GM19455 (cell line): ENCODE measurements around the gene TRMT44.
"Not testable (repeated sequence)": the region's sequence is repeated elsewhere in the genome, so short reads cannot be mapped to it uniquely, and the experiment has no call there.

Source experiments
- ATAC-seq: cut with Tn5 transposase; IDR thresholded peaks from one replicate; pipeline ENCODE4 v1.9.1; 2021; ENCODE audit not compliant: unreplicated experiment

The TRMT44 gene

DNA sequence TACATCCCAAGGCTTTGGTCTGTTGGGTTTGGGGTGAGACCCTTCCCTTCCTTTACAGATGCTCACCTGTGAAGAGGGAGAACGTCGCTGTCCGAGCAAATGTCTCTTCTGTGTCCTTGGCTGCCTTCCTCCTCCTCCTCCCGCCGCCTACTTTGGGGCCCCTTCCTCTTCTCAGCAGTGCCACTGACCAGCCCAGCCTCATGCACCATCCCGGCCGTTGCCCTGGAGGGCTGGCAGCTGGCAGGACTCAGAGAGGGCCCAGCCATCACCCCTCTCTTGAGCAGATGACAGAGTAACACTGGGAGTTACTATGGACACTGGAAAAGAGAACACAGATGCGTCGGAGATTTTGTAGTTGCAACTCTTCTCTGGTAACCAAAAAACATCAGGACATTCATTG lies 68.2 kb downstream of the TRMT44 start:
- ATAC-seq = no peak

DNA sequence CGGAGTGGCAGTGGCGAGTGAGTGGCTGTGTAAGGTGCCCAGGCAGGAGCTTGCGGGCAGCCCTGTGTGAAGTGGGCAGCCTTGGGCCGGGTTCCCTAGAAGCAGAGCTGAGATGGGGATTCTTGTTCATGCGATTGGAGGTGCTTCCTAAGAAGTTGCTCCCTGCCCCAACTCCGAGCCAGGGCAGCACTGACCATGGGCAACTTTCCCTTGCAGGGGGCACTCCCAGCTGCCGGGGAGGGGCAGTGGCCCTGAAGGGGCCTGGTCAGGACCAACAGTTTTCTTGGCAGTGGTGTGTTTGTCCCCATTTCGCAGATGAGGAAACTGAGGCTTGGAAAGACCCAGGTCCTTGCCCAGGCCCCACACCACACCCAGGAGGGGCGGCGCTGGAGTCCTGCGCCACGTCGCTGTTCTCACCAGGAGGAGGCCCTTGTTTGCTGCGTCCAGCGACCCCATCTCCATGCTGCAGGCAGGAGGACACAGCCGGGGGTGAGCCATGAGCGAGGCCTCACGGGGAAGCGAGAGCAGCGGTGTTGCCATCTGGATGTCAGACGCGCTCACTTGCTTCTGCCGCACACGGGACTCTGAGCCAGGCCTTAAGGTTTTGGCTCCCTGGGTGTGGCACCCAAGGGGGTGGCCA lies 68.9 kb downstream of the TRMT44 start:
- ATAC-seq = no peak

DNA sequence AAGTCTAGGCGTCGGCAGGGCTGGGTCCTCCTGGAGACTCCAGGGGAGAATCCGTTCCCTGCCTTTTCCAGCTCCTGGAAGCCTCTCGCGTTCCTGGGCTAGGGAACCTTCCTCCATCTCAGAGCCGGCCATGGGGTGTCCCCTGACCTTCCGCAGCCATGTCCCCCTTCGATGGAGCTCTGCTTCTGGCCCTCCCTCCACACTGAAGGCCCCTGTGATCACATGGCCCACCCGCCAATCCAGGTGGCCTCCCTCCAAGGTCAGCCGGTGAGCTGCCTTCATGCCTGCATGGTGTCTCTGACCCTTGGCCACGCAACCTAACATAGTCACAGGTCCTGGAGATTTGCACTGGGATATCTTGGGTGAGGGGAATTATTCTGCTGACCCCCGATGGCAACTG lies 69.6 kb downstream of the TRMT44 start:
- ATAC-seq = no peak

DNA sequence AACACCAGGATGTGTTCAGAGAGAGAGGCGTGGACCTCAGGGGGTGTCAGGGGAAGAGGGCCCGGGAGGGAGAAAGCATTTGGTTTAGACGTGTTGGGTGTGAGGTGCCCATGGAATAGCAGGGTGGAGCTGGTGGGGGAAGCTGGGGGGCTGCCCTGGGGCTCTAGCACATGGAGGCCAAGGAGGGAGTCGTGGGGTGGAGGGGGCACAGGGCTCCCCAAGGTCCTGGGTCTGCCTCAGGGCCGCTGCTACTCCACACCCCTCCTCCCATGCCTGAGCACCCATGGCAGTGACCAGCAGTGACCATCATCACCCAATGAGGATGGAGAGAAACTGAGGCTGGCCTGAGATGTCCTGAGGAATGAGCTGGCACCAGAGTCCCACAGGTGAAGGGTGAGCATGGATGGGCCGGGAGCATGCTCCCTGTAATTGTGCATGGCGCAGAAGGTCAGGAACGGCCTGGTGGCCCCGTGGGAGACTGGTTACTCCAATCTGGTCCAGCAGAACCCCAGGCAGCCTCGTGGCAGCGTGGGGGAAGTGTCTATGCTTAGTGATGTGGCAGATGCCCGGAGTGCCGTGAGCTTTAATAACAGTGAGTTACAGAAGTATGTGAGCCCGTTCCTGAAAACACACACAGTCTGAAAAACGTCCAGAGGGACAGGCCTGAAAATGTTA lies 70.2 kb downstream of the TRMT44 start:
- no peak for ATAC-seq

DNA sequence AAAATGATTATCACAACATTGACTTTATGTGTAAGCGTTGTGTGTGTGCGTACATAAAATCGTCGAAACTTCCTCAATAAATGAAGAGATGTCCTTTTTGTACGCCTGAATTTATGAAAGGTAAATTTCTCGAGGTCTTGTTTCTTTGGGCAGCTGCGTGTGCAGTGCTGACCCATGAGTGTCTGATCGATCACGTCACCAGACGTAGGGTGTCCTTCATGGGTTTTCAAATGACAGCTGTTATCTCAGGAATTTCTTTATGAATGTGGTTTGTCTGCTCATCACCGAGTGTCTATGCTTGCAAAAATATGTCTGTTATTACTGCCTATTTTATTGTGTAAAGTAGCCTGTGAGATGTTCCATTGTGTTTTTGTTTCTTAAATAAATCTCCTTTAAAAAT lies 71.9 kb downstream of the TRMT44 start:
- ATAC-seq = no peak

DNA sequence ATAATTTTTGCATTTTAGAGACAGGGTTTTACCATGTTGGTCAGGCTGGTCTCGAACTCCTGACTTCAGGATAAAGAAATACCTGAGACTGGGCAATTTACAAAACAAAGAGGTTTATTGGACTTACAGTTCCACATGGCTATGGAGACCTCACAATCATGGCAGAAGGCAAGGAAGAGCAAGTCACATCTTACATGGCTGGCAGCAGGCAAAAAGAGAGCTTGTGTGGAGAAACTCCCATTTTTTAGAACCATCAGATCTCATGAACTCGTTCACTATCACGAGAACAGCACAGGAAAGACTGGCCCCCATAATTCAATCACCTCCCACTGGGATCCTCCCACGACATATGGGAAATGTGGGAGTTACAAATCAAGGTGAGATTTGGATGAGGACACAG lies 72.5 kb downstream of the TRMT44 start:
- ATAC-seq = not testable (repeated sequence)

DNA sequence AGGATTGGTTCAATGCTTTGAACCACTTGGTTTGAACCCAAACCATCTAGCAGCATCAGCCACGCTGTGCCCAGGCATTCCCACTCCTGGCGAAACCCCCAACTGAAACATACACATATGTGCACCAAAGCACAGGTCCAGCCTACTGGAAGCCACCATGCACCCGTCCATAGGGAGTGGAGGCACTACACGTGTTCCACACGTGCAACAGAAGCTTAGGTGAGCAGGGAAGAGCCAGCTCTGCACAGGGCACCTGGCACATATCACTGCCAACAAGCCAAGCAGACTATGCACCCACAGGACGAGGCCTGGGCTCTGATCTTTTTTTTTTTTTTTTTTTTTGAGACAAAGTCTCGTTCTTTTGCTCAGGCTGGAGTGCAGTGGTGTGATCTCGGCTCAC lies 73.4 kb downstream of the TRMT44 start:
- no peak for ATAC-seq

DNA sequence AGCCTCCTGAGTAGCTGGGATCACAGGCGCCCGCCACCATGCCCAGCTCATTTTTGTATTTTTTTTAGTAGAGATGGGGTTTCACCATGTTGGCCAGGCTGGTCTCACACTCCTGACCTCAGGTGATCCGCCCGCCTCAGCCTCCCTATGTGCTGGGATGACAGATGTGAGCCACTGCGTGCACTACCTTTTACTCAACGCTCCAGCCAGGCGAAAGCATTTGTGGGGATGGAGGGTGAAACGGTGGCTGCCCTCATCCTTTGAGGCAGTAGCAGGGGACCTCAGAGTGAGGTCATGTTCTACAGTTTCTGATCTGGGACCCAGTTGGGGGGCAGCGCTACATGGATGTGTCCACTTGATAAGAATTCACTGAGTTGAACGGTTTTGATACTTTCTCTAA lies 73.8 kb downstream of the TRMT44 start:
- ATAC-seq = no peak

DNA sequence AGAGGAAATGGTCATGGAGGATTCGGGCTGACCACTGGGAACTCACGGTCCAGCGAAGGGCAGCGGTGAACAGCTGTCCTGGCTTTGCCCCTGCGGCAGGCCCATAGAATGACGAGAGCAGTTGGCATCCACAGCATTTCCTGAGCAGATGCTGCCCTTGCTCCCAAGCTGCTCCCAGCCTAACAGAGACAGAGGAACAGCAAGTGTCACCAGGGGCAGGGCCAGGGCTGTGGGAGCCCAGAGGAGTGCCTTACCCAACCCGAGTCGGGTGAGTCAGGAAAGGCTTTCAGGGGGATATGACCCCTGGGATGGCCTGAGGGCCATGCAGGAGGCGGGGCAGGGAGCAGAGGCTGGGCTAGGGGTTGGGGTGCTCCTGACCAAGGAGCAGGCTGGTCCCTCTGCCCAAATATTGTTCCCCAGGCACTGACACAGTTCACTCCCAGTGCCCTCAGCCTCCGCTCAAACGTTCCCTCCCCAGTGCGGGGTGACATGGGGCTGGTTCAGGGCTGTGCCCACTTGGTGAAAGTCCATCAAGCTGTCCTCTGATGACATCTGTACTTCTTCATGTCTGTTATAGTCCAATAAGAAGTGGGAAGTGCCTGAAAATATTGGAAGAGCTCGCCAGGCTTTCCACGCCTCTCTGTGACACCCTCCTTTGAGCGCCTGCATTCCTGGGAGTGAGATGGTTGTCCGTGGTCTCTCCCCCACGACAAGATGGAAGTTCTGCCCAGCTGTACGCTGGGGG lies 74.9 kb downstream of the TRMT44 start:
- no peak for ATAC-seq

DNA sequence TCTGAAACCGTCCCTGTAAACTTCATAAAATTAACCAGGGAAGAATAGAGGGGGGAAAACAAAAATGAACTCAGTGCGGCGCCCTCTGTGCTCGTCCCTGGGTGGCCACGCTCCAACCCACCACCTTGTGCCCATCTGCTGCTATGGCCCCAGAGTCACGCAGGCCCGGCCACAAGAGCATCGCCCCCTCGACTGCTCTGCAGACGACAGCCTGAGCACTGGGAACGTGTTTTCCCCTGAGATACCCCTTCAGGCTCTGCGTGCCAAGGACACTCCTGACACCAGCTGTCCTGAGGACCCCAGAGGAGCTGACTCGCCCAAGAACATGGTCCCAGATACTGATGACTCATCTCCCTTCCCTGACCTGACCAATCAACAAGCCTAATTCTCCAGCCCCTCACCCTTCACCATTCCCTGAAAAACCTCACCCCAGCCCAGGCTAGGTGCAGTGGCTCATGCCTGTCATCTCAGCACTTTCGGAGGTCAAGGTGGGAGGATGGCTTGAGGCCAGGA lies 75.5 kb downstream of the TRMT44 start:
- ATAC-seq = no peak

DNA sequence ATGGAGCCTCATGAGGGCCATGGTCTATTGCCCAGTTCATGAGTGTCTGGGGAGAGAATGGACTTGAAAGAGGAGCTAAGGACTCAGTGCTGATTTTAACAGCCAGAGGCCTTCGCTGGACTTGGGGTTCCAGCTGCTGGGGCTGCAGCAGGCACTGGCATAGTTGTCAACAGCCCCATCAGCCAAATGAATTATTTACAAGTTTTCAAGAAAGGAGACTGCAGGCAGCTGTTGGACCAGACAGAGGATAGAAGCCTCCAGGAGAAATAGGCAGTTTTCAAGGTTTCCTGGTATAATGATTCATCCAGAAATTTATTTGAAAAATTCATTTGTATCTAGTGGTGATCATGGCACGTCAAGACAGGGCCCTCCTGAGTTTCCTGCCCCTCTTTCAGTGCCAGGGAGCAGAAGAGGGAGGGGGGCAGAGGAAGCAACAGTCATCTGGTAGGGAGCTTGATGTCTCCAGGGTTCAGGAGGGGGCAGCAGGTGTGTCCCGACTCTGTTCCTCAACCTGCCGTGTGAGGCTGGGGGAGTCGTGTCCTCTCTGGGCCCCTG lies 76.5 kb downstream of the TRMT44 start:
- ATAC-seq = no peak

DNA sequence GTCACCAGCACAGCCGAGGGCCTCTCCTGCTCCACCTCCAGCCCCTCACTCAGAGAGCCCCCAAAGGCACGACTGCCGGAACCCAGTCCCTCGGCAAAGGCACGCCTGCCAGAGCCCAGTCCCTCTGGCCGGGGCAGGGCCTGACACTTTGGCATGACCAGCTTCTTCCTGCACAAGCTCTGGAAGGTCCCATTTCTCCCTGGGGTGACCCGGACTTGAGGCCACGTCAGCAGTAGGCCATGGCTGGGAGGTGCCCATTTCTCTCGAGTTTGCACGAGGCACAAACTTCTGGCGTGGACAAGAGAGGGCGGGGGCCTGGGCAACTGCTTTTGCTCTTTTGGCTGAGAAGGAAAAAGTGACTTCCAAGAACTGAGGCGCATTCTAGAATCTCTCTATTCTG lies 77.4 kb downstream of the TRMT44 start:
- ATAC-seq = no peak

DNA sequence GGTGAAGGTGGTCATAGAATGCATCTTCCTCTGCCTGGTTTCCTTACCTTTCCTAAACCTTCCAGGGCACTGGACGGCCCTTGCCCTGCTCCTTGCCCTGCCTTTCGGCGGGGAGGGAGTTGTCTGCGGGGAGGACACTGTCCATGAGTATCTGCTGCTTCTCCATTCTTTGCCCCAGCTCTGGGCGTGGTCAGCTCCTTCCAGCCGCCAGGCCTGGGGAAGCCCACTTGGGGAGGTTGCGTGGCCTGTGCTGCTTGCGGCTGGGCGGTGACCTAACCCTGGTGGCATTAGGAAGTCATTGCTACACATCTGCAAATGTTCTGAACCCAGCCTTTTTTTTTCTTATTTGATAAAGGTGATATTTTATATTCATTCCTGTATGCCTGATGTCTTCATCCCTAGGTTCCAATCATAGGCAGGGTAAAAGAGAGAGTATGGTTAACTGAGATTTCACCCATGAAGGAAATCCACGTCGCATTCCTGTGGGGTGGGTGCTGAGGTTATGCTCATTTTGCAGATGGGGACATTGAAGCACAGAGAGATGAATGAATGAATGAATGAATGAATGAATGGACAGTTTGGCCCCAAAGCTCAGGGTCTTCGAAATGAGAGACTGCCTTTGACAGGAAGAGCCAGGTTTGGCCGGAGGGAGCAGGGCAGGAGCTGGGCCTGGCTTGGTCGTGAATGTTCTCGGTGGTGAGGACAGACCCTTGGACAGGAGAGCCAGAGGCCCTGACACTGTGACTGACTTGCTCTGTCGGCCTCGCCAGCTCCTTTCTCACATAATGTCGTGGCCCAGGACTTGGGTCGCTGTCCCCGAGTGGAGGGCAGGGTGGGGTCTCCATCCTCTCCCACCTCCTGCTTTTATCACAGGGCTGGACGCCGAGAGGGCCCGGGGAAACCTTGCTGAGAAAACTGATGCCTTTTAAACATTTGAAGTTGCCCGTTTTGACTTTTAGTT lies 81.9 kb downstream of the TRMT44 start:
- no peak for ATAC-seq

DNA sequence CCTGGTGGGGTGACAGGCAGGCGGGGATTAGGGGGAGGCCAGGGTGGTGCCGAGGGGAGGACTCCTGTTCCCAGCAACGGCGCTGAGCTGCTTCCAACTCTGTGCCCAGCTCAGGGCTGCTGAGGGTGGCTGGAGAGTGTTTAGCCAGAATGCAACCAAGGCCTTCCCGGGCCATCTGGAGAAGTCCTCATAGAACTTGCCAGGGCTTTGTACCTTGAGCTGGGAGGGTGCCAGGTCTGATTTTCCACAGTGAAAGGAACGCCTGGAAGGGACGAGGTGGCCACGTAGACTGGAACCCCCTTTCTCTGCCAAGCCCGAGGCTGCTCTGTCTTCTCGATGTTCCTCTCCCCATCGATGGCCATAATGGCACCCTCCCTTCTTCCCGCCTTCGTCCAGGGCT lies 82.6 kb downstream of the TRMT44 start:
- ATAC-seq = no peak

DNA sequence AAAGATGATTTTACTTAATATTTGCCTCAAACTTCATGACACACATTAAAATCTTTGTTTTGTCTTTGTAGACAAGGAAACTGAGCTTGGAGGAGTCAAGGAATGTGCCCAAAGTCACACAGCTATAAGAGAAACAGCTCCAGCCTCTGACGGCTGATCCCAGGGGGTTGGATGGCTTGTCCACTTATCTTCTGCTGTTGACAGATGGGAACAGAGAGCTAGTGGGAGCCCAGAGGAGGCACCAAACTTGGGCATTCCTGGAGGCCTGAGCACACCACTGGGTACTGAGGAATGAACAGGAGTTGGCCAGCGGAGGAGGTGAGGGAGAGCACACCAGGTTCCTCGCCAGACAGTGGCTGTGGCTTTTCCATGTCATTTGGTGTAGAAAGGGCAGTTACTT lies 83.2 kb downstream of the TRMT44 start:
- ATAC-seq = no peak

DNA sequence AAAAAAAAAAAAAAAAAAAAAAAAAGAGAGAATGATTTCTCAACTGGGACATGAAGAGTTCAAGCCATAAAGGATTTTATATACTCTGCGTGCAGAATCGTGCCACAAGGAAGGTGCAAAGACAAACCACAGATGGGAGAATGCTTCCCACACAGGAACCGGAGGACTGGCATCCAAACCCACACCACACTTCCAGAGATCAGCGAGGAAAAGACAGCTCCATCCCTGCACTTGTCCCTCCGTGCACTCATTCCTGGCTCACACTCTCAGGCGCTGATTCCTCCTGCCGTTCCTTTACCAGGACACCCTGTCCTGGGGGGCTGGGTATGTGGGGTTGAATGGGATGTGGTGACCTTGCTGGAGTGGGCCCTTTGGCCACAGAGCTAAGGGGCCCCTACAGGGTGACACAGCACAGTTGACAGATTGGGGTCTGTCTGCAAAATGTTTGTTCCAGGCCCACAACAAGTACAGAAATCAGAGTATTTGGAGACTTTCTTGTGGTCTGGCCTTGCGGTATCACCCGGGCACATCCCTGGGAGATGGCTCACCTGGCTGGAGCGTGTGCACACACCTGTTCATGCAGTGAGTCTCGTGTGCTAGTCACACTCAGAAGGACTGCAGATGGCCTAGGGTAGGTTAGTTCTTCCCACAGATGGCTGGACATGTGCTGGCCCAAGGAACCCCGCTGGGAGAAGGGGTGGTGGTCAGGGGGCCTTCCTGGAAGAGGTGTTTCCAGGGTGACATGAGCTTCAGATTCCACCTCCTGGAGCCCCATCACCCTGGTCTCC lies 84.2 kb downstream of the TRMT44 start:
- no peak for ATAC-seq

DNA sequence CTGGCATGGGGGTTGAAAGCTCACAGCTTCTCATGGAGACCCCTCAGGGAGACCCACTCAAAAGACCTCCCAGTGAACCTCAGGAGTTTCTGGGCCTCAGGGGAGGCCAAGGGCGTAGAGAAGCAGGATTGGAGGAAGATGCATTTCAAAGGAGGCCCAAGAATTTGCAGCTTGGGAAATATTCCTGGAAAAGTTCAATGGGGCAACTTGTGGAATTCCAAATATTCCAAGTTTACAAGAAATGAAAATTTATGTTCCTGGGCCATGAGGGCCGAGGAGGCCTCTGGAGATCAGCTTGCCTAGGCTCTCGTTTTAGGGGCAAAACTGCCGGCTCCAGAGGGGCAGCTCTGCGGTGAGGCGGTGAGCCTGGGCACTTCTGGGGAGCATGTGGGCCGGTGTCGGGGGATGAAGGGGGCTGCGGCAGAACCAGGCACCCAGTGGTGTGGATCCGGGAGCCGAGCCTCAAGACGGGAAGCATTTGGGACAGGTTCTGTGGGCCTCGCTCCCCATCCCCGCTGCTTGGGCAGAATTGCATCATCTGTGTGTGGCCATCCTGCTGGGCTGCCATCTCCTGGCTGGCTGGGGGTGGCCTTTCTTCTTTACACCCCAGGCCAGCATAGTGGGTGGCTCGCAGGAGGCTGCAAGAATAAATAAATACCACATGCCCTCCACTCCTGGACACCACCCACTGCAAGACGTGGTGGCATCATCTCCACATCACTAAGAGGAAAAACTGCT lies 85.0 kb downstream of the TRMT44 start:
- no peak for ATAC-seq
